OCI-M1 (cell line): Measurements from ENCODE around the gene MARCHF2.

Experiments used
- DNase-seq: peaks from one replicate; lab custom pipeline; 2025; lab: John Stamatoyannopoulos, UW

The MARCHF2 gene

DNA sequence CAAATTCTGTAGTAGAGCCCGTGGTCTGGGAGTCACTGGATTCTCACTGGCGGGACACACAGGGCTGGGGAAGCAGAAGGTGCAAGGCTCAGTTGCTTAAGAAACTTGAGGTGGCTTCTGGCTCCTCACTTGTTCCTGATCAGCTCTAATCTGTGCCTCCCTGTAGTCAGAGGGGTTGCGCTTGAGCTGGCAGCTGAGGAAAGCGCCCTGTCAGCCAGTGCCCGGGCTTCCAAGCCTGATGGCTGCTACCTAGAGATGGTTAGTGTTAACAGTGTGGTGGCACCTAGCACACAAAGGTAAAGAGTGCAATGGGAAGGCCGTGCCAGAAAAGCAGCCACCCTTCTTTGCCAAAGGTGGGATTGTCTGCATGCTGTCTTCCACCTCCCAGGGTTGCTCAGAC lies 40.5 kb downstream of the MARCHF2 start:
- DNase-seq = no peak

DNA sequence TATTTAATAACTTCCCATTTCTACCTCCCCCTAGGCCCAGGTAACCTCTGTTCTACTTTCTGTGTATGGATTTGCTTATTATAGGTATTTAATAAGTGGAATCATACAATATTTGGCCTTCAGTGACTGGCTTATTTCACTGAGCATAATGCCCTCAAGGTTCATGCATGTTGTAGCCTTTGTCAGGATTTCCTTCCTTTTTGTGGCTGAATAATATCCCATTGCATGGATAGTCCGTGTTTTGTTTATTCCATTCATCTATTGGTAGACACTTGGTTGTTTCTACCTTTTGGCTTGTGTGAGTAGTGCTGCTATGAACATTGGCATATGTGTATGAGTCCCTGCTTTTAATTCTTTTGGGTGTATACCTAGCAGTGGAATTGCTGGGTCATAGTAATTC lies 41.1 kb downstream of the MARCHF2 start:
- no peak for DNase-seq

GRCh38 chr19:8455018-8455417 lies 41.9 kb downstream of the MARCHF2 start:
- DNase-seq = no peak

- DNase-seq = no peak
Measured at GRCh38 chr19:8456064-8456463, 43.0 kb downstream of the MARCHF2 start.

- no peak for DNase-seq
Measured at GRCh38 chr19:8457209-8457608, 44.1 kb downstream of the MARCHF2 start.

DNA sequence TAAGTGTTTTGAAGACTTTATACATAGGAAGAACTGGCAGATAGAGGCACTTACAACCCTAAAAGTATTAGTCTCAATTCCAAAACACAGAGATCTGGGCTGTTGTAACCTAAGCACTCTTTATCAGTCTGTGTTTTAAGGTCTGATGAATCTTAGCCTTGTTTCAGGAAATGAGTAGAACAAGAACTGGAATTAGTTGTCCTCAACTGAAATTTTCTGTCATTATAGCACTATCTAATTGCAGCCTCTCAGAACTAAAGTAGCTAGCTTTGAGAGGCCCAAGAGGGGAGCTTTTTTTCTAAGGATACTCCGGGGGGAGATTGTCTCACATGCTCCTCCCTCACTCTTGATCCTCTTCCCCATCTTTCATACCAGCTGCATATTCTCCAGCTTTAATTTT lies 44.7 kb downstream of the MARCHF2 start:
- DNase-seq = no peak

DNA sequence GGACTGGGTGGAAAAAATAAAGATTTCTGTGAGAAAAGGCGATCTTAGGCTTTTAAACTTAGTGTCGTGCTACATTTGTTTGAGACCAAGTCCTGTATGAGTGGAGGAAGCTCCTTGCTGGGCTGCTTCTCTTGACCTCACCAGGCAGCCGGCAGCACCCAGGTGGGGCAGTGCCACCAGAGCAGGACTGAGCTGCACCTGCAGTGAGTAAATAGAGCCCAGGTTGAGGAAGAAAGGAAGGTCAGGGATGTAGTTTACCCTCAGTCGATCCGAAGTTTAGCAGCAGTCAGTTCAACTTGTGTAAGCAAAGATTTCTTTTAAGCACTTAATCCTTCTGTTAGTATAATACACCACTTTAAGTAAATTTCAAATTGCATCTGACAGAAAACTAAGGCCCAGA lies 45.3 kb downstream of the MARCHF2 start:
- DNase-seq = no peak

DNA sequence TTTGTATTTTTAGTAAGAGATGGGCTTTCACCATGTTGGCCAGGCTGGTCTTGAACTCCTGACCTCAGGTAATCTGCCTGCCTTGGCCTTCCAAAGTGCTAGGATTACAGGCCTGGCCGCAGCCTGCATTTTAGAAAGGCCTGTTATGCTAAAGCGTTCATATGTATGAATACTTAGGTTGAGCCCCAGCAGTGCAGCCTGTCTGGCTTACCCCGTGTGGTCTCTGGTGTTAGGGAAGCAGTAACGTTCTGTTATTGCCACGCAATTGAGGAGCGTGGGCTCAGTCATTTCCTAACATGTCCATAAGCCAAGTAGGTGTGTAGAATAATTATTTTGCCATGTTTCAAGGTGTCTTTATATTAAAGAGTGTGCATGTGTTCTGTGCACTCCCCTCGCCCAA lies 46.0 kb downstream of the MARCHF2 start:
- no peak for DNase-seq

DNA sequence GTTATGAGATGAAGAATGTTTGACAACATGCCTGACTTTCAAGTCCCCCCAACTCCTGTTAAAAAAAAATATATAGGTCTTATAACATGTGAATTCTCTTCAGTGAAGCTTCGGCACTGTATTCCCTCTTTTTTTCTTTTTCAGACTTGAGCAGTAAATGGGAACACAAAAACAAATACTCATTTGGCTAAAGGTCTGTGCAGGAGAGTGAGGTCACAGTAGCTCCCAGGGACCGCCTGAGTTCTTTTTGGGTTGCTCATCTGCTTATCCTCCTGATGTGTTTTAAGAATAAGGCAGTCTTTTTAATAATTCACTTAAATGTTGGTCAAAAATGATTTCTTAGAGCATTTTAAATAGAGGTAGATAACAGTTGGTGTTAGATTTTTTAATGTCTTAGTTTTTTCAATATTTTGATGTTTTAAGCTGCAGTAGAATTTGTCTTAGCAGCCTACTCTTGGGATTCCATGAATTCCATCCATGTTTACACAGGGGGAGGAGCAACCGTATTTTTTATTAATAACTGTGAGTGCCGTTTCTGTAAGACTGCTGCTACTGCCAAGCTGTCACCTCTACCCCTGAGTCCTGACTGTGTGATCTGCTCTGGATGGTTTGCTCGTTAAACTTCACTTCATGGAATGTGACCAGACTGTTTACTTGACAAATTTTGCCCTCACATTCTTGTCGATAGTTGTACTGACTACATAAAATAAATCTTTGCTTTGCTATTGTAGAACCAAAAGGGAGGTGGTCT lies 46.6 kb downstream of the MARCHF2 start:
- no peak for DNase-seq

GRCh38 chr19:8460516-8461298 lies 47.6 kb downstream of the MARCHF2 start:
- no peak for DNase-seq

- no peak for DNase-seq
Measured at GRCh38 chr19:8461376-8461775, 48.3 kb downstream of the MARCHF2 start.

- DNase-seq = no peak
Measured at GRCh38 chr19:8461891-8462290, 48.8 kb downstream of the MARCHF2 start.

GRCh38 chr19:8462571-8462970 lies 49.5 kb downstream of the MARCHF2 start:
- DNase-seq = no peak

GRCh38 chr19:8463365-8463764 lies 50.3 kb downstream of the MARCHF2 start:
- DNase-seq = no peak

- no peak for DNase-seq
Measured at GRCh38 chr19:8466018-8466417, 52.9 kb downstream of the MARCHF2 start.

- no peak for DNase-seq
Measured at GRCh38 chr19:8468124-8468523, 55.0 kb downstream of the MARCHF2 start.

DNA sequence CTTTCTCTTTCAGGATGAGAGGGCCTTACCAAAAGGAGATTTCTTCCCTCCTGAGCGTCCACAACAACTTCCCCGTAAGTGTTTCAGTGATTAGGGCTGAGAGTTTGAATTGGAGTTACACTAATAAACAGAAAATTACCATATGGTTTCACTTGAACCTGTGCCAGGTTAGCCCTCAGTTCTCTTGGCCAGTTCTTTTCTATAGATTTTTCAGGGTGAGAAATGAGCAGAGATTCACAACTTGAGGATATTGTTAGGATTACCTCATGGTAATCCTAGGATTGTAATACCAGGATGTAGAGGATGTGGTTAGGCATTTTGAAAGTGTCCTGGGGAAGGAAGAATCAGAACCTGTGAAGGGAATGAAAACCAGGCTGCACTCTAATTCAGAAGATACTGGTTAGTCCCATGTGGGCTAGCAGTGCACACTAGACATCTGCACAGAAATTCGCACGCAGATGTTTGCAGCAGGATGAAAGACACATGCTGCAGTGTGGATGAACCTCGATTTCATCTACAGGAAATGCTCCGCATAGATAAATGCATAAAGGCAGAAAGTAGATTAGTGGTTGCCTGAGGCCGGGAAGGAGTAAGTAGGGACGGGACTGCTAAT lies 55.8 kb downstream of the MARCHF2 start:
- no peak for DNase-seq

DNA sequence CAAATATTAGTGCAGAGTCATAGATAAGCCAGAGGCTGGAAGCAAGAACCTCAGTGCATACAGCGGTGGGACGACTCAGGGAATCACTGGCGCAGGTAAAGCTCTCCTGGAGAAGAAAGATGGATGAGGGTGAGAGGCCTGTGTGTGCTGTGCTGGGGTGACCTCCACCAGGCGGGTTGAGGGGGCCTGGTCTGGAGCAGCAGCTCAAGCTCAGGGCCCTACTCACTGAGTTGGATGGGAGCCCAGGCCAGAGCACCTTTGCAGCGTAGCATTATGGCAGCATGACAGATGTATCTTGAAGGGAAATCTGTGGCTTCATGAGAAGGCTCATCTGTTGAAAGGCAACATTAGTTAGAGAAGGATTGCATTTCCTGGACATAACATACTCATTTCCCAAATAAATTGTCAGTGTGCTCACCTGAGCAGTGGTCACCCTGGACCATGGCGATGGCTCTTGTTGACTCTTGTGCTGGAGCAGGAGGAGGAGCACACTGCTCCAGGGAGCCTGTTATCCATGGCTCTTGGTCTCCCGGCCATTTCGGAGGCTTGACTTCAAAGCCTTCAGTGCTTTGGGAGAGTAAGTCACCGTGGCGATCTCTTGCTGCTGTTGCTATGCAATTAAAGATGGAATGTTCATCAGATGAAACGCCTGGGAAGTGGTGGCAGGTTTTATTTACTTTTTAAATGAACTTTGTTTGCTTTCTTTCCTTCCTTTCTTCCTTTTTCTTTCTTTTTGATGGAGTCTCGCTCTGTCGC lies 56.7 kb downstream of the MARCHF2 start:
- no peak for DNase-seq

GRCh38 chr19:8473648-8474476 lies 60.8 kb downstream of the MARCHF2 start:
- no peak for DNase-seq

GRCh38 chr19:8475005-8475404 lies 61.9 kb downstream of the MARCHF2 start:
- no peak for DNase-seq

DNA sequence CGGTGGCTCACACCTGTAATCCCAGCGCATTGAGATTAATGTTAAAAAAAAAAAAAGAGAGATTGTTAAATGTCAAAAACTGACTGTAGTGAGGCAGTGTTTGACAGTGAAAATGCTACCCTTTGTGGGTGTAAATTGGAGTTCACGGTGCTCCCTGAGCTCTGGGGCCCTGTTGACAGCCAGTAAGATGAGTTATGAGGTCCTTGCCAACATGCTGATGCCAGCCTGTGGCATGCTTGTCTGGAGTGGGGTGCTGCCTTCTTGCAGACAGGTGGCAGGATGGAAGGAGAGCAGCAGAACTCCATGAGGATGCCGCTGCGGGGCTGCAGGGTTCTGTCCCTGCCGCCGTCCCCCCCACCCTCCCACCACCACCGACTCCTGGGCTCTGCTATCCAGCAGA lies 63.4 kb downstream of the MARCHF2 start:
- DNase-seq = no peak

- no peak for DNase-seq
Measured at GRCh38 chr19:8477889-8478288, 64.8 kb downstream of the MARCHF2 start.
